Measurements from ENCODE around the gene GPR142. TPM values are rescaled to one million over a fixed set of nuclear protein-coding genes. Genes with fewer than 3 reads are reported as not detected.

Gene GPR142
- total and polyA plus RNA-seq, 2 of the 8 experiments (the other 6 are each of a cell fraction or from before 2014, with no cell fraction given) = 0.05 TPM; not detected in 1

- Histone ChIP-seq H2BK15ac (ENCODE audit: low read length) (no peak overlapping the region), H3K14ac (ENCODE audit: insufficient read length) (no peak overlapping the region), H3K27me3 (replicated peaks in 1 of 4; ENCODE audit: control insufficient read depth in 3 of 4, extremely low read depth in 1 of 4, insufficient read depth in 3 of 4, low read length in 3 of 4) (peaks cover 0 to 6% (median 0%) of the 10 kb centered on the region in 4 experiments; a peak in 4 of 7 replicates), H3K4me3 (ENCODE audit: extremely low read depth in 1 of 4, insufficient read depth in 2 of 4, low read depth in 3 of 4, low read length in 4 of 4) (no peak overlapping the region), H2BK12ac (ENCODE audit: low read depth, low read length) (peak overlapping the region; percentile 44; the same call in 1 of the 2 replicates), H3K4me2 (ENCODE audit: insufficient read depth in 1 of 2, low read depth in 2 of 2, low read length in 2 of 2) (no peak overlapping the region), H3K27ac (ENCODE audit: low read depth, low read length) (no peak overlapping the region), H3K9me3 (ENCODE audit: insufficient read depth in 2 of 2, low read depth in 1 of 2, low read length in 1 of 2) (no peaks in the 10 kb centered on the region), H3K4ac (replicated peaks; ENCODE audit: insufficient read length, low read depth, low read length) (no peak overlapping the region), H2BK20ac (ENCODE audit: low read length) (no peak overlapping the region), H3K56ac (replicated peaks; ENCODE audit: insufficient read length, low read depth, low read length) (no peak overlapping the region), H2BK120ac (replicated peaks; ENCODE audit: low read depth, low read length) (no peak overlapping the region), H3K23me2 (ENCODE audit: low read depth, low read length) (peaks cover 1% of the 10 kb centered on the region), H2AK5ac (ENCODE audit: low read depth, low read length) (no peak overlapping the region), H3K4me1 (replicated peaks in 1 of 4; ENCODE audit: control insufficient read depth in 3 of 4, insufficient read depth in 4 of 4, low read length in 3 of 4) (peaks cover 5 to 29% (median 19%) of the 10 kb centered on the region in 4 experiments), H4K5ac (ENCODE audit: insufficient read length, low read depth, low read length) (no peak overlapping the region), H3K9ac (replicated peaks in 1 of 4; ENCODE audit: extremely low read depth in 1 of 4, low read depth in 3 of 4, low read length in 3 of 4) (no peak overlapping the region), H3K79me1 (ENCODE audit: low read depth, low read length) (no peaks in the 10 kb centered on the region), H3K18ac (ENCODE audit: extremely low read depth, low read length) (no peak overlapping the region), H4K8ac (ENCODE audit: extremely low read depth, insufficient read depth, low read length) (no peak overlapping the region), H4K20me1 (replicated peaks in 1 of 2; ENCODE audit: control insufficient read depth in 1 of 2, insufficient read depth in 2 of 2, low read length in 2 of 2) (no peaks in the 10 kb centered on the region), H2BK5ac (ENCODE audit: low read depth, low read length) (no peak overlapping the region), H3K79me2 (ENCODE audit: control insufficient read depth in 1 of 2, insufficient read depth in 2 of 2, low read length in 2 of 2) (no peaks in the 10 kb centered on the region), H4K91ac (replicated peaks; ENCODE audit: insufficient read length, low read length) (no peak overlapping the region), H2AFZ (ENCODE audit: low read length) (no peak overlapping the region), H3K36me3 (ENCODE audit: control insufficient read depth in 2 of 4, insufficient read depth in 4 of 4, low read length in 3 of 4) (peaks cover 0 to 10% (median 0%) of the 10 kb centered on the region in 4 experiments; a peak in 1 of 8 replicates), H3K23ac (ENCODE audit: insufficient read length) (no peak overlapping the region)
- CTCF ChIA-PET (ENCODE audit: partially characterized antibody) = interaction anchor here (0.6 to 6.5 kb wide), 12 partner anchors 9 to 149 kb away, joined by 3 to 64 read pairs (median 6); partner anchors contain the start of gene GPR142
- TF ChIP-seq PHF8 (conservative IDR thresholded peaks at IDR 0.05; ENCODE audit: low read depth, low read length) (no peak), USF2 (IDR thresholded peaks at IDR 0.05; ENCODE audit: low read length) (no peak), TAF7 (optimal IDR thresholded peaks at IDR 0.05; ENCODE audit: borderline replicate concordance, low read depth, low read length) (no peak), TAF1 (IDR thresholded peaks at IDR 0.05; ENCODE audit: low read depth, low read length) (no peak)
- POLR2A ChIA-PET (ENCODE audit: partially characterized antibody) = interaction anchor here (0.8 kb wide), 1 partner anchor 99 kb away, joined by 3 read pairs; no protein-coding TSS in a partner anchor
- FAIRE-seq (no peak), DNase-seq (ENCODE audit: low read depth in 1 of 2, low spot score in 2 of 2) (no peak)
- 93% methylated on average over 22 of the region's 22 CpGs; no CpG with 5 or more reads in 1 of the 2 experiments for WGBS, 2 experiments (ENCODE audit: extremely low coverage in 1 of 2, insufficient coverage in 1 of 2, insufficient read length in 1 of 2, insufficient replicate concordance in 2 of 2, low coverage in 1 of 2, low lambda C conversion rate in 2 of 2, missing lambda C conversion rate in 1 of 2)
These were observed 7.4 kb upstream of the GPR142 start for GRCh38 chr17:74359916-74360315.

Data from H1 (cell line).